Measurements from ENCODE around the gene FN1. TPM values are rescaled to one million over a fixed set of nuclear protein-coding genes. Genes with fewer than 3 reads are reported as not detected.

The FN1 gene
- total and polyA plus RNA-seq, 2 of the 8 experiments (the other 6 are each of a cell fraction or from before 2014, with no cell fraction given) = 42.9 to 109 TPM

GRCh38 chr2:215360596-215360995 lies 75.3 kb downstream of the FN1 start:
- Histone ChIP-seq H2BK12ac (ENCODE audit: low read depth, low read length) (no peak overlapping the region), H2BK120ac (replicated peaks; ENCODE audit: low read depth, low read length) (no peak overlapping the region), H2BK20ac (ENCODE audit: low read length) (no peak overlapping the region), H2BK5ac (ENCODE audit: low read depth, low read length) (no peak overlapping the region), H2AFZ (ENCODE audit: low read length) (no peak overlapping the region), H3K4ac (replicated peaks; ENCODE audit: insufficient read length, low read depth, low read length) (no peak overlapping the region), H3K14ac (ENCODE audit: insufficient read length) (no peak overlapping the region), H3K18ac (ENCODE audit: extremely low read depth, low read length) (no peak overlapping the region), H4K20me1 (replicated peaks in 1 of 2; ENCODE audit: control insufficient read depth in 1 of 2, insufficient read depth in 2 of 2, low read length in 2 of 2) (peaks cover 0 to 1% of the 10 kb centered on the region in 2 experiments), H3K9ac (replicated peaks in 1 of 4; ENCODE audit: extremely low read depth in 1 of 4, low read depth in 3 of 4, low read length in 3 of 4) (no peak overlapping the region), H2BK15ac (ENCODE audit: low read length) (no peak overlapping the region), H3K23ac (ENCODE audit: insufficient read length) (no peak overlapping the region), H4K8ac (ENCODE audit: extremely low read depth, insufficient read depth, low read length) (no peak overlapping the region), H3K4me2 (ENCODE audit: insufficient read depth in 1 of 2, low read depth in 2 of 2, low read length in 2 of 2) (no peak overlapping the region), H3K79me2 (ENCODE audit: control insufficient read depth in 1 of 2, insufficient read depth in 2 of 2, low read length in 2 of 2) (no peaks in the 10 kb centered on the region), H2AK5ac (ENCODE audit: low read depth, low read length) (no peak overlapping the region), H3K36me3 (ENCODE audit: control insufficient read depth in 2 of 4, insufficient read depth in 4 of 4, low read length in 3 of 4) (peaks cover 0 to 44% (median 9%) of the 10 kb centered on the region in 4 experiments; a peak in 6 of 8 replicates), H3K9me3 (ENCODE audit: insufficient read depth in 2 of 2, low read depth in 1 of 2, low read length in 1 of 2) (no peaks in the 10 kb centered on the region), H3K4me1 (replicated peaks in 1 of 4; ENCODE audit: control insufficient read depth in 3 of 4, insufficient read depth in 4 of 4, low read length in 3 of 4) (no peaks in the 10 kb centered on the region), H3K23me2 (ENCODE audit: low read depth, low read length) (no peaks in the 10 kb centered on the region), H3K27me3 (replicated peaks in 1 of 4; ENCODE audit: control insufficient read depth in 3 of 4, extremely low read depth in 1 of 4, insufficient read depth in 3 of 4, low read length in 3 of 4) (no peaks in the 10 kb centered on the region), H3K4me3 (ENCODE audit: extremely low read depth in 1 of 4, insufficient read depth in 2 of 4, low read depth in 3 of 4, low read length in 4 of 4) (no peak overlapping the region), H3K79me1 (ENCODE audit: low read depth, low read length) (no peaks in the 10 kb centered on the region), H4K5ac (ENCODE audit: insufficient read length, low read depth, low read length) (no peak overlapping the region), H4K91ac (replicated peaks; ENCODE audit: insufficient read length, low read length) (no peak overlapping the region), H3K27ac (ENCODE audit: low read depth, low read length) (no peak overlapping the region), H3K56ac (replicated peaks; ENCODE audit: insufficient read length, low read depth, low read length) (no peak overlapping the region)
- ChIA-PET POLR2A (ENCODE audit: partially characterized antibody) (no interaction called here), CTCF (ENCODE audit: partially characterized antibody) (interaction anchor here (0.6 kb wide), 1 partner anchor 863 kb away, joined by 4 read pairs; no protein-coding TSS in a partner anchor)
- no peak for FAIRE-seq
- DNase-seq (ENCODE audit: low read depth in 1 of 2, low spot score in 2 of 2) = no peak
- 93% methylated on average over 2 of the region's 2 CpGs; no CpG with 5 or more reads in 1 of the 2 experiments for WGBS, 2 experiments (ENCODE audit: extremely low coverage in 1 of 2, insufficient coverage in 1 of 2, insufficient read length in 1 of 2, insufficient replicate concordance in 2 of 2, low coverage in 1 of 2, low lambda C conversion rate in 2 of 2, missing lambda C conversion rate in 1 of 2)
- TF ChIP-seq GABPA (IDR thresholded peaks at IDR 0.05; ENCODE audit: borderline replicate concordance, insufficient read depth, low read length) (no peak), SP2 (IDR thresholded peaks at IDR 0.05; ENCODE audit: low read length) (no peak), SIX5 (IDR thresholded peaks at IDR 0.05; ENCODE audit: low read depth, low read length) (no peak), SP1 (IDR thresholded peaks at IDR 0.05; ENCODE audit: low read depth, low read length) (no peak), TBP (IDR thresholded peaks at IDR 0.05; ENCODE audit: low read depth, low read length) (no peak), TEAD4 (IDR thresholded peaks at IDR 0.05; ENCODE audit: low read depth, low read length) (no peak), CTBP2 (IDR thresholded peaks at IDR 0.05; ENCODE audit: borderline replicate concordance, insufficient read depth, insufficient read length, low read length) (no peak), ATF3 (IDR thresholded peaks at IDR 0.05; ENCODE audit: insufficient read depth, low read depth, low read length) (no peak), BCL11A (IDR thresholded peaks at IDR 0.05; ENCODE audit: low read depth in 2 of 2, low read length in 2 of 2) (no peak), SP4 (IDR thresholded peaks at IDR 0.05; ENCODE audit: low read length) (no peak), RAD21 (IDR thresholded peaks at IDR 0.05 in 1 of 2, conservative IDR thresholded peaks at IDR 0.05 in 1 of 2; ENCODE audit: low read depth in 2 of 2, low read length in 2 of 2) (no peak)
